ENCODE results near the gene PLAAT4.
A peak's percentile ranks its signal among the peaks of the same experiment; 100 is the strongest.

Gene PLAAT4

GRCh38 chr11:63558459-63559157, 22.0 kb downstream of the PLAAT4 start:
- TF ChIP-seq CTCF (IDR thresholded peaks at IDR 0.05; ENCODE audit: borderline replicate concordance, extremely low read depth, low read length, poor library complexity, severe bottlenecking), result no peak
- TF ChIP-seq EZH2 (IDR thresholded peaks at IDR 0.05; ENCODE audit: borderline replicate concordance, low read depth, low read length, severe bottlenecking), result no peak
- Histone ChIP-seq H3K4me3 (ENCODE audit: low read depth in 1 of 2, low read length in 2 of 2) (no peak overlapping the region), H3K27ac (ENCODE audit: low read length) (no peak overlapping the region), H3K4me1 (ENCODE audit: insufficient read depth, low read length) (peaks cover 35% of the 10 kb centered on the region), H4K20me1 (ENCODE audit: insufficient read depth, low read length) (no peaks in the 10 kb centered on the region), H3K9ac (ENCODE audit: low read depth, low read length) (no peak overlapping the region), H2AFZ (ENCODE audit: low read depth, low read length) (no peak overlapping the region), H3K36me3 (ENCODE audit: insufficient read depth, low read length) (no peaks in the 10 kb centered on the region), H3K79me2 (ENCODE audit: insufficient read depth, low read length) (no peaks in the 10 kb centered on the region), H3K9me3 (ENCODE audit: insufficient read depth, low read length, severe bottlenecking) (no peaks in the 10 kb centered on the region), H3K27me3 (ENCODE audit: insufficient read depth, low read length, poor library complexity) (no peaks in the 10 kb centered on the region), H3K4me2 (ENCODE audit: insufficient read depth, low read length) (no peak overlapping the region)
- no peak for DNase-seq
- ATAC-seq (ENCODE audit: insufficient read depth, low read depth), result no peak

GRCh38 chr11:63560506-63561180, 24.0 kb downstream of the PLAAT4 start:
- Histone ChIP-seq H3K79me2 (ENCODE audit: insufficient read depth, low read length) (no peaks in the 10 kb centered on the region), H2AFZ (ENCODE audit: low read depth, low read length) (peak overlapping the region; percentile 58), H4K20me1 (ENCODE audit: insufficient read depth, low read length) (no peaks in the 10 kb centered on the region), H3K9me3 (ENCODE audit: insufficient read depth, low read length, severe bottlenecking) (no peaks in the 10 kb centered on the region), H3K36me3 (ENCODE audit: insufficient read depth, low read length) (no peaks in the 10 kb centered on the region), H3K4me2 (ENCODE audit: insufficient read depth, low read length) (peak overlapping the region; percentile 10; the same call in 1 of the 2 replicates), H3K27ac (ENCODE audit: low read length) (peak overlapping the region; percentile 28; the same call in 1 of the 2 replicates), H3K4me1 (ENCODE audit: insufficient read depth, low read length) (peaks cover 19% of the 10 kb centered on the region), H3K27me3 (ENCODE audit: insufficient read depth, low read length, poor library complexity) (no peaks in the 10 kb centered on the region), H3K9ac (ENCODE audit: low read depth, low read length) (no peak overlapping the region), H3K4me3 (ENCODE audit: low read depth in 1 of 2, low read length in 2 of 2) (no peak overlapping the region)
- DNase-seq (peak; percentile 74), ATAC-seq (ENCODE audit: insufficient read depth, low read depth) (peak; percentile 90)
- no peak for TF ChIP-seq EZH2 (IDR thresholded peaks at IDR 0.05; ENCODE audit: borderline replicate concordance, low read depth, low read length, severe bottlenecking)
- TF ChIP-seq CTCF (IDR thresholded peaks at IDR 0.05; ENCODE audit: borderline replicate concordance, extremely low read depth, low read length, poor library complexity, severe bottlenecking), result no peak

- Histone ChIP-seq H3K4me3 (ENCODE audit: low read depth in 1 of 2, low read length in 2 of 2) (no peak within 1 kb of the TSS), H3K4me1 (ENCODE audit: insufficient read depth, low read length) (peaks cover 19% of the 10 kb centered on the region), H3K9ac (ENCODE audit: low read depth, low read length) (no peak within 1 kb of the TSS), H3K79me2 (ENCODE audit: insufficient read depth, low read length) (no peaks in the 10 kb centered on the region), H4K20me1 (ENCODE audit: insufficient read depth, low read length) (no peaks in the 10 kb centered on the region), H2AFZ (ENCODE audit: low read depth, low read length) (no peak within 1 kb of the TSS), H3K9me3 (ENCODE audit: insufficient read depth, low read length, severe bottlenecking) (no peaks in the 10 kb centered on the region), H3K27me3 (ENCODE audit: insufficient read depth, low read length, poor library complexity) (no peaks in the 10 kb centered on the region), H3K36me3 (ENCODE audit: insufficient read depth, low read length) (no peaks in the 10 kb centered on the region), H3K4me2 (ENCODE audit: insufficient read depth, low read length) (no peak within 1 kb of the TSS), H3K27ac (ENCODE audit: low read length) (no peak within 1 kb of the TSS)
- DNase-seq (no peak), ATAC-seq (ENCODE audit: insufficient read depth, low read depth) (no peak)
- TF ChIP-seq EZH2 (IDR thresholded peaks at IDR 0.05; ENCODE audit: borderline replicate concordance, low read depth, low read length, severe bottlenecking), result no peak
- no peak for TF ChIP-seq CTCF (IDR thresholded peaks at IDR 0.05; ENCODE audit: borderline replicate concordance, extremely low read depth, low read length, poor library complexity, severe bottlenecking)
These were observed 26.8 kb downstream of the PLAAT4 start, which contains the start of gene PLAAT2 for GRCh38 chr11:63563201-63564055. Gene PLAAT2 (minus strand): TSS chr11:63563379. CDS start chr11:63563324, 55 bp downstream.
